Measurements from ENCODE around the gene FAM222B. TPM values are rescaled to one million over a fixed set of nuclear protein-coding genes. Genes with fewer than 3 reads are reported as not detected.

Gene FAM222B
- total and polyA plus RNA-seq, 9 of the 15 experiments (the other 6 are each of a cell fraction or from before 2014, with no cell fraction given) = 4.0 to 34.6 (median 7.5) TPM

DNA sequence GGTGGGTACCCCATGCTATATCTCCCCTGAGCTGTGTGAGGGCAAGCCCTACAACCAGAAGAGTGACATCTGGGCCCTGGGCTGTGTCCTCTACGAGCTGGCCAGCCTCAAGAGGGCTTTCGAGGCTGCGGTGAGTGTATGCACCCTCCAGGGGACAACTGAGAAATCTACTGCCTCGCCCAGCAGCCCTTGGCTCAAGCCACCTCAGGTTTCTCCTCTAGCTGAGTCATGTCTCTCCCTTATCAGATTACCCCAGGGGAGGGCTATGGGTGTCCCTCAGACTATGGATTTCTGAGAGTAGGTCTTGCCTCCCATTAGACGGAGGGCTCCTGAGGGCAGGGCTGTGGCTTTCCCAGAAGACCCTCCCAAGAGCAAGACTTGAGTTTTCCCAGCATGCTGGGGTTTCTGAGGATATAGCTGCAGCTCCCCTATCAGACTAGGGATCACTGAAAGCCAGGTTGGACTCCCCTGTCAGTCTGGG is 107.3 kb downstream of the FAM222B start (continued):
- TF ChIP-seq, protein P1, sequence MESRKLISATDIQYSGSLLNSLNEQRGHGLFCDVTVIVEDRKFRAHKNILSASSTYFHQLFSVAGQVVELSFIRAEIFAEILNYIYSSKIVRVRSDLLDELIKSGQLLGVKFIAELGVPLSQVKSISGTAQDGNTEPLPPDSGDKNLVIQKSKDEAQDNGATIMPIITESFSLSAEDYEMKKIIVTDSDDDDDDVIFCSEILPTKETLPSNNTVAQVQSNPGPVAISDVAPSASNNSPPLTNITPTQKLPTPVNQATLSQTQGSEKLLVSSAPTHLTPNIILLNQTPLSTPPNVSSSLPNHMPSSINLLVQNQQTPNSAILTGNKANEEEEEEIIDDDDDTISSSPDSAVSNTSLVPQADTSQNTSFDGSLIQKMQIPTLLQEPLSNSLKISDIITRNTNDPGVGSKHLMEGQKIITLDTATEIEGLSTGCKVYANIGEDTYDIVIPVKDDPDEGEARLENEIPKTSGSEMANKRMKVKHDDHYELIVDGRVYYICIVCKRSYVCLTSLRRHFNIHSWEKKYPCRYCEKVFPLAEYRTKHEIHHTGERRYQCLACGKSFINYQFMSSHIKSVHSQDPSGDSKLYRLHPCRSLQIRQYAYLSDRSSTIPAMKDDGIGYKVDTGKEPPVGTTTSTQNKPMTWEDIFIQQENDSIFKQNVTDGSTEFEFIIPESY (CRISPR knock-in tag; IDR thresholded peaks at IDR 0.05) = no peak
- TF ChIP-seq POLR2AphosphoS2 (IDR thresholded peaks at IDR 0.05; ENCODE audit: low read length) = no peak
- no peak for TF ChIP-seq FOXA1 (IDR thresholded peaks at IDR 0.05; ENCODE audit: borderline replicate concordance)
- TF ChIP-seq ZNF124 (CRISPR knock-in tag; IDR thresholded peaks at IDR 0.05) = no peak
- no peak for TF ChIP-seq BRCA1 (IDR thresholded peaks at IDR 0.05)
- no peak for TF ChIP-seq BRCA1 (CRISPR knock-in tag; IDR thresholded peaks at IDR 0.05)
- no peak for TF ChIP-seq HNRNPK (IDR thresholded peaks at IDR 0.05; ENCODE audit: low read depth, low read length, poor library complexity, severe bottlenecking)
- TF ChIP-seq KLF16 (IDR thresholded peaks at IDR 0.05) = no peak
- TF ChIP-seq KLF10 (CRISPR knock-in tag; IDR thresholded peaks at IDR 0.05) = no peak
- no peak for TF ChIP-seq ZNF431 (CRISPR knock-in tag; IDR thresholded peaks at IDR 0.05)
- TF ChIP-seq PTRF (tag; IDR thresholded peaks at IDR 0.05) = no peak
- no peak for TF ChIP-seq SAFB2 (IDR thresholded peaks at IDR 0.05; ENCODE audit: borderline replicate concordance, low read depth, low read length, severe bottlenecking)
- TF ChIP-seq ZBED1 (IDR thresholded peaks at IDR 0.05) = no peak
- TF ChIP-seq DNMT1 (IDR thresholded peaks at IDR 0.05) = no peak
- no peak for TF ChIP-seq HDAC8 (tag; IDR thresholded peaks at IDR 0.05)
- no peak for TF ChIP-seq HMG20B (CRISPR knock-in tag; IDR thresholded peaks at IDR 0.05)
- 0 out of 2 replicates have a peak, but pooled peaks have one; percentile 42 for TF ChIP-seq RBFOX2 (IDR thresholded peaks at IDR 0.05; ENCODE audit: low read depth, low read length)
- TF ChIP-seq BACH1 (tag; IDR thresholded peaks at IDR 0.05) = peak; percentile 89
- no peak for TF ChIP-seq NR4A1 (CRISPR knock-in tag; IDR thresholded peaks at IDR 0.05)
- no peak; the same call in 1 of the 2 replicates for TF ChIP-seq NR4A1 (tag; IDR thresholded peaks at IDR 0.05)
- TF ChIP-seq BHLHE40 (IDR thresholded peaks at IDR 0.05; ENCODE audit: low read length) = peak; percentile 13; the same call in 1 of the 2 replicates
- TF ChIP-seq ZNF586 (CRISPR knock-in tag; conservative IDR thresholded peaks at IDR 0.05) = no peak
- peak in 2 of 3 experiments; percentile 11 to 27 for TF ChIP-seq YY1 (IDR thresholded peaks at IDR 0.05; ENCODE audit: borderline replicate concordance in 1 of 3, control insufficient read depth in 1 of 3, extremely low read depth in 1 of 3, insufficient read depth in 3 of 3, insufficient read length in 1 of 3, insufficient replicate concordance in 2 of 3, low read depth in 1 of 3, low read length in 2 of 3)
- TF ChIP-seq ZNF347 (CRISPR knock-in tag; IDR thresholded peaks at IDR 0.05; ENCODE audit: low read depth) = no peak
- TF ChIP-seq MTF1 (CRISPR knock-in tag; IDR thresholded peaks at IDR 0.05; ENCODE audit: borderline replicate concordance) = no peak
- no peak for TF ChIP-seq NFYB (IDR thresholded peaks at IDR 0.05; ENCODE audit: extremely low read depth, insufficient read length)
- TF ChIP-seq, protein P2, sequence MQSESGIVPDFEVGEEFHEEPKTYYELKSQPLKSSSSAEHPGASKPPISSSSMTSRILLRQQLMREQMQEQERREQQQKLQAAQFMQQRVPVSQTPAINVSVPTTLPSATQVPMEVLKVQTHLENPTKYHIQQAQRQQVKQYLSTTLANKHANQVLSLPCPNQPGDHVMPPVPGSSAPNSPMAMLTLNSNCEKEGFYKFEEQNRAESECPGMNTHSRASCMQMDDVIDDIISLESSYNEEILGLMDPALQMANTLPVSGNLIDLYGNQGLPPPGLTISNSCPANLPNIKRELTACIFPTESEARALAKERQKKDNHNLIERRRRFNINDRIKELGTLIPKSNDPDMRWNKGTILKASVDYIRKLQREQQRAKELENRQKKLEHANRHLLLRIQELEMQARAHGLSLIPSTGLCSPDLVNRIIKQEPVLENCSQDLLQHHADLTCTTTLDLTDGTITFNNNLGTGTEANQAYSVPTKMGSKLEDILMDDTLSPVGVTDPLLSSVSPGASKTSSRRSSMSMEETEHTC (IDR thresholded peaks at IDR 0.05) = no peak
- no peak for TF ChIP-seq TAF9B (IDR thresholded peaks at IDR 0.05; ENCODE audit: partially characterized antibody)
- no peak for TF ChIP-seq KLF1 (tag; IDR thresholded peaks at IDR 0.05)

Measured in K562 (cell line).